GM23338 (cell line): Measurements from ENCODE around the gene IQGAP2. TPM values are rescaled to one million over a fixed set of nuclear protein-coding genes. Genes with fewer than 3 reads are reported as not detected.

ENCODE experiments used
- ATAC-seq: fragments of 200-7000 bp; cut with Tn5 transposase; 3 replicates; pipeline ENCODE4 v1.9.1; 2020
- DNase-seq: peaks from one replicate; pipeline ENCODE4 v3.0.0-alpha.2; 2015; ENCODE audit warnings: low spot score
- H2AFZ ChIP-seq: fragments of 200-600 bp; sonication (generic); 2 replicates; pipeline ENCODE4 v1.8.0; 2016; ENCODE audit warnings: antibody characterized with exemption, mild to moderate bottlenecking, moderate library complexity
- H3F3A ChIP-seq: fragments of 200-600 bp; sonication (generic); replicated peaks from 2 replicates; pipeline ENCODE4 v1.8.0; 2017; ENCODE audit warnings: antibody characterized with exemption, mixed run types, low read depth
- H3K27ac ChIP-seq: fragments of 200-600 bp; sonication (generic); 2 replicates; pipeline ENCODE4 v1.6.1; 2016; ENCODE audit warnings: low read depth
- H3K27me3 ChIP-seq: fragments of 200-600 bp; sonication (generic); 2 replicates; pipeline ENCODE4 v1.8.0; 2016; ENCODE audit warnings: mild to moderate bottlenecking, mixed run types, moderate library complexity; ENCODE audit not compliant: insufficient read depth
- H3K36me3 ChIP-seq: fragments of 200-600 bp; sonication (generic); 2 replicates; pipeline ENCODE4 v1.8.0; 2016; ENCODE audit warnings: mild to moderate bottlenecking; ENCODE audit not compliant: insufficient read depth
- H3K4me1 ChIP-seq: fragments of 200-600 bp; sonication (generic); 2 replicates; pipeline ENCODE4 v1.8.0; 2016; ENCODE audit warnings: mild to moderate bottlenecking, moderate library complexity; ENCODE audit not compliant: insufficient read depth
- H3K4me2 ChIP-seq: fragments of 200-600 bp; sonication (generic); 2 replicates; pipeline ENCODE4 v1.7.1; 2017; ENCODE audit warnings: mixed run types
- H3K4me3 ChIP-seq: fragments of 200-600 bp; sonication (generic); 2 replicates; pipeline ENCODE4 v1.6.1; 2016; ENCODE audit warnings: mixed run types
- H3K79me2 ChIP-seq: fragments of 200-600 bp; sonication (generic); replicated peaks from 2 replicates; pipeline ENCODE4 v1.8.0; 2017; ENCODE audit warnings: mild to moderate bottlenecking; ENCODE audit not compliant: insufficient read depth
- H3K9me2 ChIP-seq: fragments of 200-600 bp; sonication (generic); 2 replicates; pipeline ENCODE4 v1.8.0; 2017; ENCODE audit not compliant: insufficient read depth
- H4K20me1 ChIP-seq: fragments of 200-600 bp; sonication (generic); replicated peaks from 2 replicates; pipeline ENCODE4 v1.8.0; 2017; ENCODE audit warnings: mild to moderate bottlenecking; ENCODE audit not compliant: insufficient read depth
- H3K27ac Mint-ChIP-seq: 2 replicates; pipeline ENCODE4 v1.8.0; 2020; ENCODE audit warnings: inconsistent platforms, mild to moderate bottlenecking, moderate library complexity, mixed read lengths
- H3K27me3 Mint-ChIP-seq: 3 replicates; pipeline ENCODE4 v1.8.0; 2022; ENCODE audit warnings: low read depth, mild to moderate bottlenecking, moderate library complexity, mixed read lengths, inconsistent platforms; ENCODE audit not compliant: insufficient read depth, poor library complexity
- H3K36me3 Mint-ChIP-seq: 3 replicates; pipeline ENCODE4 v1.8.0; 2021; ENCODE audit warnings: low read depth, mild to moderate bottlenecking, inconsistent platforms, moderate library complexity, mixed read lengths
- H3K4me1 Mint-ChIP-seq: 3 replicates; pipeline ENCODE4 v1.8.0; 2020; ENCODE audit warnings: mild to moderate bottlenecking, inconsistent platforms, mixed read lengths
- H3K4me3 Mint-ChIP-seq: 3 replicates; pipeline ENCODE4 v1.8.0; 2021; ENCODE audit warnings: moderate library complexity, mild to moderate bottlenecking, inconsistent platforms, mixed read lengths
- H3K9me3 Mint-ChIP-seq: 3 replicates; pipeline ENCODE4 v1.8.0; 2020; ENCODE audit warnings: moderate library complexity, mild to moderate bottlenecking, inconsistent platforms, mixed read lengths
- CREB1 ChIP-seq: fragments of 250-450 bp; sonication (Bioruptor Pico); IDR thresholded peaks from 2 replicates; pipeline ENCODE4 v1.5.0; 2020; ENCODE audit warnings: low read depth, mild to moderate bottlenecking, moderate library complexity
- CTCF ChIP-seq, 2 experiments: fragments of 200-600 bp in 1 of 2; sonication (generic) in 1 of 2; conservative IDR thresholded peaks; 2 replicates each; pipeline versions ENCODE4 v1.5.1 to v1.6.1; 2016 to 2017; ENCODE audit warnings: antibody characterized with exemption in 2 of 2, low read depth in 2 of 2, mild to moderate bottlenecking in 2 of 2, moderate library complexity in 1 of 2
- ETS1 ChIP-seq: IDR thresholded peaks from 2 replicates; pipeline ENCODE4 v1.6.1; 2016; ENCODE audit warnings: antibody characterized with exemption
- EZH2 ChIP-seq: fragments of 200-600 bp; sonication (generic); IDR thresholded peaks from one replicate; pipeline ENCODE4 v1.8.0; 2017; ENCODE audit warnings: antibody characterized with exemption, mild to moderate bottlenecking, low read depth; ENCODE audit not compliant: unreplicated experiment
- EZH2phosphoT487 ChIP-seq: fragments of 200-600 bp; sonication (generic); IDR thresholded peaks from one replicate; pipeline ENCODE4 v1.8.1; 2018; ENCODE audit warnings: antibody characterized with exemption; ENCODE audit not compliant: unreplicated experiment
- JUNB ChIP-seq: IDR thresholded peaks from one replicate; pipeline ENCODE4 v1.6.1; 2016; ENCODE audit warnings: antibody characterized with exemption; ENCODE audit not compliant: unreplicated experiment
- NANOG ChIP-seq: IDR thresholded peaks from 2 replicates; pipeline ENCODE4 v1.6.1; 2016; ENCODE audit warnings: antibody characterized with exemption, borderline replicate concordance
- POLR2AphosphoS5 ChIP-seq: IDR thresholded peaks from 2 replicates; pipeline ENCODE4 v1.6.1; 2016; ENCODE audit warnings: antibody characterized with exemption, low read depth
- REST ChIP-seq: IDR thresholded peaks from one replicate; pipeline ENCODE4 v1.6.1; 2018; ENCODE audit warnings: antibody characterized with exemption; ENCODE audit not compliant: unreplicated experiment
- STAT1 ChIP-seq: IDR thresholded peaks from one replicate; pipeline ENCODE4 v1.6.1; 2016; ENCODE audit warnings: antibody characterized with exemption; ENCODE audit not compliant: unreplicated experiment
- ZNF114 ChIP-seq: fragments of 250-450 bp; sonication (Bioruptor Pico); IDR thresholded peaks from 2 replicates; pipeline ENCODE4 v1.5.0; 2020; ENCODE audit warnings: mild to moderate bottlenecking, moderate library complexity
- ZNF331 ChIP-seq: fragments of 250-450 bp; sonication (Bioruptor Pico); IDR thresholded peaks from 2 replicates; pipeline ENCODE4 v1.5.0; 2020; ENCODE audit warnings: low read depth, mild to moderate bottlenecking, moderate library complexity
- ZNF462 ChIP-seq: fragments of 250-450 bp; sonication (Bioruptor Pico); IDR thresholded peaks from 2 replicates; pipeline ENCODE4 v1.5.0; 2020; ENCODE audit warnings: mild to moderate bottlenecking, moderate library complexity
- polyA plus RNA-seq: library from polyadenylated mRNA; unstranded; fragments of >200 nt; fragmentation: Nextera tagmentation; extraction: Ambion mirVana; gene quantifications from 2 replicates; pipeline ENCODE4 v1.2.1, GENCODE V29; 2016
- total RNA-seq: library from RNA; depleted of rRNA; stranded (reverse); fragments of >200 nt; shearing (Covaris generic); gene quantifications from 2 replicates; pipeline ENCODE4 v1.2.3, GENCODE V29; 2014

IQGAP2 gene
- total and polyA plus RNA-seq, 2 experiments from 2014 or later = 60.0 to 86.5 TPM

DNA sequence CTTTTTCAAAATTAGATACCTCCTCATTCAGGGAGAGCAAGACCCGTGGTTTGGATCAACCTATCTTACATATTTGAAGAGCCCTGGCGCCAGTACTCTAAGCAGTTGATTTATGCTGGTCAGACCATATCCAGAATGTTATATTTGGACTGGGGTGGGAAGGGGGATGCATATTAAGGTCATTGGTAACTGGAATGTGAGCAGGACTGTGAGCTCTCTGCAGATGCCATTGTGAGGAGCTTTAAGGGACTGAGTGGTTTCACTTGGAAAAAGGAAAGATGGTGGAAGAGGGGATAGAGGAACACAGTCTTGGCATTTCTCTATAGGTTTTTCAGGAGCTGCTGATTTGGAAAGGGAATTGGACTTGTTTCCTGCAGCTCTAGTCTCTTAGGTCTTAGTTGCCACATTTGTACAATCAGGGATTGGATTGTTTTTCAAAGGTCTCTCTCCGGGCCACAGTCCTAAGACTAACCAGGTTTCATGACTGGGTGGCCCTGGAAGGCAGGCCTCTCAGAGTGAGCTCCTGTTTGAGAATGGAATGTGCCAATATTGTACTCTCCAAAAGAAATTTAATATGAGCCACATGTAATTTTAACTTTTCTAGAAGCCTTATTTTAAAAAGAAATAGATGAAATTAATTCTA lies 287.1 kb downstream of the IQGAP2 start:
- Histone ChIP-seq H3K27ac (no peak overlapping the region), H3K9me2 (no peaks in the 10 kb centered on the region), H3F3A (no peaks in the 10 kb centered on the region), H3K79me2 (no peaks in the 10 kb centered on the region), H3K4me1 (no peaks in the 10 kb centered on the region), H3K4me3 (no peak overlapping the region), H3K4me2 (no peak overlapping the region), H3K27me3 (no peaks in the 10 kb centered on the region), H4K20me1 (no peaks in the 10 kb centered on the region; the same call in 1 of the 2 replicates), H3K36me3 (no peaks in the 10 kb centered on the region), H2AFZ (no peak overlapping the region)
- Mint-ChIP-seq H3K27me3 (peaks cover 2% of the 10 kb centered on the region), H3K27ac (no peak overlapping the region), H3K4me3 (no peak overlapping the region), H3K4me1 (no peaks in the 10 kb centered on the region), H3K9me3 (no peaks in the 10 kb centered on the region), H3K36me3 (peaks cover 5% of the 10 kb centered on the region; the same call in 2 of the 3 replicates)
- ATAC-seq = no peak
- TF ChIP-seq ZNF114 (CRISPR knock-in tag) (no peak), ZNF331 (CRISPR knock-in tag) (no peak), POLR2AphosphoS5 (no peak), JUNB (no peak), EZH2phosphoT487 (no peak), CTCF (conservative IDR thresholded peaks at IDR 0.05; ENCODE audit: low read depth in 2 of 2) (no peak), STAT1 (no peak), NANOG (no peak), REST (no peak), CREB1 (CRISPR knock-in tag) (no peak), EZH2 (no peak), ZNF462 (CRISPR knock-in tag) (no peak), ETS1 (no peak)
- DNase-seq = no peak
